RWPE2 (cell line): ENCODE measurements around the gene SYNM.
"Not testable (repeated sequence)": the region's sequence is repeated elsewhere in the genome, so short reads cannot be mapped to it uniquely, and the experiment has no call there.

ENCODE experiments used
- ATAC-seq: fragments of 200-7000 bp; cut with Tn5 transposase; 3 replicates; pipeline ENCODE4 v1.9.1; 2021; ENCODE audit warnings: low read depth
- DNase-seq: peaks from one replicate; pipeline ENCODE4 v3.0.0-alpha.2; 2020; ENCODE audit warnings: low spot score
- H3K27ac ChIP-seq: fragments of 450-650 bp; 2 replicates; pipeline ENCODE4 v1.5.1; 2017; ENCODE audit warnings: mild to moderate bottlenecking; ENCODE audit not compliant: poor library complexity, severe bottlenecking
- H3K27me3 ChIP-seq: fragments of 250-450 bp; sonication (Bioruptor Pico); 2 replicates; pipeline ENCODE4 v1.5.1; 2021; ENCODE audit warnings: mild to moderate bottlenecking, moderate library complexity; ENCODE audit not compliant: insufficient read depth, poor library complexity, severe bottlenecking
- H3K36me3 ChIP-seq: fragments of 250-450 bp; sonication (Bioruptor Pico); 2 replicates; pipeline ENCODE4 v1.5.1; 2020; ENCODE audit warnings: low read depth, mild to moderate bottlenecking, moderate library complexity
- H3K4me1 ChIP-seq: fragments of 250-450 bp; sonication (Bioruptor Pico); 2 replicates; pipeline ENCODE4 v1.5.1; 2021; ENCODE audit warnings: mild to moderate bottlenecking, moderate library complexity; ENCODE audit not compliant: insufficient read depth, poor library complexity, severe bottlenecking
- H3K4me3 ChIP-seq: fragments of 250-450 bp; sonication (Bioruptor Pico); 2 replicates; pipeline ENCODE4 v1.5.1; 2021; ENCODE audit warnings: mild to moderate bottlenecking, moderate library complexity; ENCODE audit not compliant: severe bottlenecking
- H3K9me3 ChIP-seq: fragments of 250-450 bp; sonication (Bioruptor Pico); 2 replicates; pipeline ENCODE4 v1.5.1; 2021; ENCODE audit warnings: mild to moderate bottlenecking, moderate library complexity; ENCODE audit not compliant: severe bottlenecking
- TF ChIP-seq, protein P1 (sequence below): fragments of 450-650 bp; IDR thresholded peaks from one replicate; pipeline ENCODE4 v1.5.1; 2017; ENCODE audit warnings: mild to moderate bottlenecking, moderate library complexity; ENCODE audit not compliant: poor library complexity, severe bottlenecking

Gene SYNM

DNA sequence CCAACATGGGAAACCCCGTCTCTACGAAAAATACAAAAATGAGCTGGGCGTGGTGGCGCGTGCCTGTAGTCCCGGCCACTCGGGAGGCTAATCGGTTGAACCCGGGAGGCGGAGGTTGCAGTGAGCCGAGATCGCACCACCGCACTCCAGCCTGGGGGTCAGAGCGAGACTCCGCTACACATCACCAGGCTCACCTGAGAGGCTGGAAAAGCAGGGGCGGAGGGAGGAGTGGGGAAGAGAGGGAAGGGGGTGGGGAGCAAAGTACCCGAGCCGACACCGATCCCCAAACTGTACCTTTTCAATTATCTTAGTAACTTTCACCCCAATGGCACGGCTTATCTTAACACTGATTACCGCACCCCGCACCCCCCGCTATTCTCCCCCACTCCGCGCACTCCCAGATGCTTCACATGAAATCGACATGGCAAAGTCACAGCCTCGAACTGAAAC is 46.4 kb upstream of the SYNM start:
- Histone ChIP-seq H3K9me3 (no peaks in the 10 kb centered on the region), H3K27me3 (no peaks in the 10 kb centered on the region), H3K27ac (no peak overlapping the region), H3K36me3 (no peaks in the 10 kb centered on the region), H3K4me3 (peak overlapping the region; percentile 24), H3K4me1 (no peaks in the 10 kb centered on the region)
- DNase-seq = no peak
- TF ChIP-seq, protein P1, sequence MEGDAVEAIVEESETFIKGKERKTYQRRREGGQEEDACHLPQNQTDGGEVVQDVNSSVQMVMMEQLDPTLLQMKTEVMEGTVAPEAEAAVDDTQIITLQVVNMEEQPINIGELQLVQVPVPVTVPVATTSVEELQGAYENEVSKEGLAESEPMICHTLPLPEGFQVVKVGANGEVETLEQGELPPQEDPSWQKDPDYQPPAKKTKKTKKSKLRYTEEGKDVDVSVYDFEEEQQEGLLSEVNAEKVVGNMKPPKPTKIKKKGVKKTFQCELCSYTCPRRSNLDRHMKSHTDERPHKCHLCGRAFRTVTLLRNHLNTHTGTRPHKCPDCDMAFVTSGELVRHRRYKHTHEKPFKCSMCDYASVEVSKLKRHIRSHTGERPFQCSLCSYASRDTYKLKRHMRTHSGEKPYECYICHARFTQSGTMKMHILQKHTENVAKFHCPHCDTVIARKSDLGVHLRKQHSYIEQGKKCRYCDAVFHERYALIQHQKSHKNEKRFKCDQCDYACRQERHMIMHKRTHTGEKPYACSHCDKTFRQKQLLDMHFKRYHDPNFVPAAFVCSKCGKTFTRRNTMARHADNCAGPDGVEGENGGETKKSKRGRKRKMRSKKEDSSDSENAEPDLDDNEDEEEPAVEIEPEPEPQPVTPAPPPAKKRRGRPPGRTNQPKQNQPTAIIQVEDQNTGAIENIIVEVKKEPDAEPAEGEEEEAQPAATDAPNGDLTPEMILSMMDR = no peak
- peak; percentile 7; the same call in 2 of the 3 replicates for ATAC-seq

DNA sequence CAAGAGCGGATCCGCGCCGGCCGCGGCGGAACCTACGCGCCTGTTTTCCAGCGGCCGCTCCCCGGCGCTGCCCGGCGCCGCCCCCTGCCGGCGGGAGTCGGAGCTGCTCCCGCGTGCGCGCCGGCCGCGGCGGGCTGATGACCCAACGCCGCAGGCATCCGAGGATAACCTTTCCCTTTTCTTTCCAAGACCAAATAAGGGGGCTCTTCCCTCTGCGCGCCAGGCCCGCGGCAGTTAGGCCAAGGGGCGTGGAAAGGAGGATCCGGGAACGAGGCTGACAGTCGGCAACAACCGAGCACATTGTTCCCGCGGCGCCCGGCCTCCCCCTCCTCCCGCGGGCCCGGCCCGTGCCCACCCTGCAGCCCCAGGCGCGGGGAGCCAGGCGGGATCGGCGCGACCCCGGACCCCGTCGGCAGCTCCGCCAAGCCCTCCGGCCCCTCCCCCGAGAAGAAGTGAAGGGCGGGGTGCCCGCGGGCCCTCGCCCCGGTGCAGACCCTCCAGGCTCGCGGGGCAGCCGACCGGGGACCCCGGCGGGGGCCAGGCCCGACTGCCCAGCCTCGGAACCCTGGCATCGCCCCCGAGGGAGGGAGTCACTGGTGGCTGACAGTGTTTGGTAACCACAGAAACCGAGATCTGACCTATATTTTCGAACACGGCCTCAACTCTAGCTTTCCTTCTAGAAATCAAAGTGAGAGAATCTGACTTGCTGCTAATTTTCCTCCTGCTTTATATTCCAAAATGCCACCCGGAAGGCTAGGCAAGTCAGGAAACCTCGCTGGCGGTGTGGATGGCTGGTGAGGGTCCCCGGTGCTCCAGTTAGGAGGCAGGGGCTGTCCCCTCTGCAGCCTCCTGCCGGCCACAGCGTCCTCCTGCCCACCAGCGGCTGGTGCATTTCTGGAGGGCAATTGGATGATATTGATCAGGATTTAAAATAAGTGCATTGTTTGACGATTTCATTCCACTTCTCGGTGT is 45.6 kb upstream of the SYNM start:
- Histone ChIP-seq H3K27me3 (no peaks in the 10 kb centered on the region), H3K9me3 (no peaks in the 10 kb centered on the region), H3K4me3 (peak overlapping the region; percentile 42), H3K4me1 (no peaks in the 10 kb centered on the region), H3K27ac (peak overlapping the region; percentile 37), H3K36me3 (no peaks in the 10 kb centered on the region)
- peak; percentile 90 for DNase-seq
- peak; percentile 94 for ATAC-seq
- TF ChIP-seq, protein P1 = peak; percentile 97

DNA sequence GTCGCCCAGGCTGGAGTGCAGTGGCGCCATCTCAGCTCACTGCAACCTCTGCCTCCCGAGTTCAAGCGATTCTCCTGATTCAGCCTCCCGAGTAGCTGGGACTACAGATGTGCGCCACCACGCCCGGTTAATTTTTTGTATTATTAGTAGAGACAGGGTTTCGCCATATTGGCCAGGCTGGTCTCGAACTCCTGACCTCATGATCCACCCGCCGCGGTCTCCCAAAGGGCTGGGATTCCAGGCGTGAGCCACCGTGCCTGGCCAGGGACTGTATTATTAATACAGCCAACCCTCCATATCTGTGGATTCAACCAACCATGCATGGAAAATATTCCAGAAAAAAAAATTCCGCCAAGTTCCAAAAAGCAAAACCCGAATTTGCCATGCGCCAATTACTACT is 44.7 kb upstream of the SYNM start:
- DNase-seq, ATAC-seq, H3K27ac ChIP-seq, H3K4me1 ChIP-seq, H3K4me3 ChIP-seq, H3K36me3 ChIP-seq, H3K27me3 ChIP-seq, H3K9me3 ChIP-seq: not testable (repeated sequence)

GRCh38 chr15:99062226-99062625 is 42.7 kb upstream of the SYNM start:
- H3K4me1 ChIP-seq = no peaks in the 10 kb centered on the region
- DNase-seq = no peak

GRCh38 chr15:99068186-99068585 is 36.7 kb upstream of the SYNM start:
- no peak overlapping the region for H3K4me3 ChIP-seq
- DNase-seq = no peak
- ATAC-seq = no peak; the same call in 2 of the 3 replicates
- H3K27me3 ChIP-seq = no peaks in the 10 kb centered on the region
- H3K27ac ChIP-seq = no peak overlapping the region
- H3K9me3 ChIP-seq = no peaks in the 10 kb centered on the region
- TF ChIP-seq, protein P1 = no peak
- no peaks in the 10 kb centered on the region for H3K4me1 ChIP-seq
- no peaks in the 10 kb centered on the region for H3K36me3 ChIP-seq

More at GRCh38 chr15:99062226-99062625, 42.7 kb upstream of the SYNM start:
- no peaks in the 10 kb centered on the region for H3K36me3 ChIP-seq
- H3K9me3 ChIP-seq = no peaks in the 10 kb centered on the region
- H3K27me3 ChIP-seq = no peaks in the 10 kb centered on the region
- H3K4me3 ChIP-seq = no peak overlapping the region
- H3K27ac ChIP-seq = no peak overlapping the region
- TF ChIP-seq, protein P1 = no peak
- ATAC-seq = no peak
